NCI-H1694 treated with DMSO at 0.1 percent for 48 hours (cell line): ENCODE measurements around the gene AMIGO2.

Experiments
- DNase-seq: peaks from one replicate; lab custom pipeline; 2025; lab: John Stamatoyannopoulos, UW

Gene AMIGO2

DNA sequence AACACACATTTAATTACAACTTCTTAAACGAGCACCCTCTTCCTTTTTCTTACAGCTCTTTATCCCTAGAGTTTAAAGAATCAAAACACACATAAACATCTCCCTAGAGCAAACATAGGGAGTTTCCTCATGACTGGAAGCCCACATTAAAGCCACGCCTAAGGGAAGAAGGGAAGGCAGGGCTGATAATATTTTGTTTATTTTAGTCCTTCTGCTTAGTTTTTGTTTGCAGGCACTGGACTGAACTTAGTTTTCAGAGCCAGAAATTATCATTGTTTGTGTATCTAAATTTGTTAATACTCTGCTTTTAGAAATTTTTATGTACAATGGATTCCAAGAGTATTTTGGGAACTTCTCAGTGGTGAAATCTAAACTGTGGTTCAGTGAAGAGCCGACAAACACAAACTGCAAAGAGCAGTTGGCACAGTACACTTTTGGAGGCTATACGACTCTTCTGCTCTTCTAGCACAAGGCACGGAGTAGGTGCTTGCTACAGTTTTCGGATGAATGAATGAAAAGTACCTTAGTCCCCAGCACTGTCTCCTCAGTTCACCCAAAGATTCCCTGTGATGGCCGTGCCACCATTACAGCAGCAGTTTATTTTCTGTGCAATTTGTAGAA is 17.6 kb upstream of the AMIGO2 start:
- no peak for DNase-seq

DNA sequence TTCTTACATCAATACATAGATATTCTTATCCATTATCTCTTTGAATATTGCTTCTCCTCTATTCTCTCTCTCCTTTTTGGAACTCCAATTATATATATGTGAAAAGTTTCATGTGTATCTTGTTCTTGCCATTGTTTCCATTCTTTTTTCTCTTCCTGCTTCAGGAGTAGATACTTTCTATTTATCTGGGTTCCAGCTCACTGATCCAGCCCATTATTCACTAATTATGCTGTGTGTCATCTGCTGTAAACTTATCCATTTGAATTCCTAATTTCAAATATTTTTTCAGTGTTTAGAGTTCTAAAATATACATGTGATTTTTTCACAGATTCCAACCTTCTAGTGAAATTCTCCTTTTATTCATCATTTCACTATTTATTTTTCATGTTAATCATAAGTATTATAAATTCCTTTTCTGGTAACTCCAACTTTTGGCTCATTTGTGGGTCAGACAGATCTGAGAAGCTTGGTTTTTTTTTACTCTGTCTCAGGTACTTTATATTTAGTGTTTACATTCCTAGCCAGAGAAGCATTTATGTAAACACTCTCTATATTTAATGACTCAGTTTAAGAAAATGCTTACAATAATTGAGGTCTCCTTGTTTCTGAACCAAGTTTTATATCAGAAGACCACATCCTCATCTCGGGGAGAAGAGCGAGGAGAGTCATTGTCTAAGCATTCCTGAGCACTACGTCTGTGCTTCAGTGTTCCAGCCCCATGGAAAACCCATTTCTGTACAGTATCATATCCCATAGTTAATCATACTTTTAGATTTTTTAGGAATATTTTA is 15.9 kb upstream of the AMIGO2 start:
- no peak for DNase-seq

- no peak for DNase-seq
Measured at GRCh38 chr12:47094804-47095203, 15.0 kb upstream of the AMIGO2 start.

- DNase-seq, result no peak
Measured at GRCh38 chr12:47091009-47091408, 11.2 kb upstream of the AMIGO2 start.

- no peak for DNase-seq
Measured at GRCh38 chr12:47088021-47088944, 8.5 kb upstream of the AMIGO2 start.

DNA sequence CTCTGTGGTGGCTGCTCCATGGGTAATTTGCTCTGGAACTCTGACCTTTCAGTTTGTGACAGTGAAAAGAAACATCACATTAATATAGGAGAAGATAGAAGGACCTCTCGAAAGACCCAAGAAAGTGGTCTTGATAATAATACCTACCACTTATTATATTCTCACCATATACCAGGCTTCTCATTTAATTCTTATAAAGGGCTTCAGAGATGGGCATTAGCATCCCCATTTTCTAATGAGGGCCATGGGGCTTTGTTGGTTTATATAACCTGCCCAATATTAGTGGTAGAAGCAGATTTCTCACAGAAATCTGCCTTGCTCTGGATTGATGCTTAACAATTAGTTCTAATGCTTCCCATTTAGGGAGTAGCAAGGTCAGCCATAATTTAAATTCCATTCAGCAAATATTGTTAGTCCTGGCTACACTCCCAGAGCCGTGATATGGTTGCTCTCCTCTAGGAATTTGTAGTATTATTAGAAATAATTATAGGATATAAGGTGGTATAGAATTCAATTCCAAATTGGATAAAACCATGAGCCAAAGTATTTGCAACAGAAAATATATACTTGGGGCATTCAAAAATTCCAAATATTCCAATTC is 7.4 kb upstream of the AMIGO2 start:
- DNase-seq, result no peak

DNA sequence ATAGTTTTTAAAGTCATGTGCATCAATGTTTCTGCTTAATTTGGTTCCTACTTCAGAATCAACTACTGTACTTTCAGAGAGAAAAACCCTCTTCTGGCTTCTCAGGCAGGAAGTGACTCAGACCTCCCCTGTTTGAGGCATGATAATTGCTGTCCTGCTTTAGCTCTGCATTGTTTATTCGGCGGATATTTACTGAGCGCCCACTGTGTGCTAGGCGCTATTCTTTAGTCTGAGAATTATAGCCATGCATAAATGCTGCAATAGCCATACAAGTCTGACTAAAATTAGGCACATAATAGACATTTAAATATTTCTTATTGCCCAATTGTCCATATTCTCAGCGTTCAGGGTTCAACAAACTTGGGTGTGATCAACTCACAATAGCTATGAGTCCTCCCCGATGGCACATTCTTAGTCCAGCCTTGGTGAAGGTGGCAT is 6.1 kb upstream of the AMIGO2 start:
- DNase-seq, result no peak

DNA sequence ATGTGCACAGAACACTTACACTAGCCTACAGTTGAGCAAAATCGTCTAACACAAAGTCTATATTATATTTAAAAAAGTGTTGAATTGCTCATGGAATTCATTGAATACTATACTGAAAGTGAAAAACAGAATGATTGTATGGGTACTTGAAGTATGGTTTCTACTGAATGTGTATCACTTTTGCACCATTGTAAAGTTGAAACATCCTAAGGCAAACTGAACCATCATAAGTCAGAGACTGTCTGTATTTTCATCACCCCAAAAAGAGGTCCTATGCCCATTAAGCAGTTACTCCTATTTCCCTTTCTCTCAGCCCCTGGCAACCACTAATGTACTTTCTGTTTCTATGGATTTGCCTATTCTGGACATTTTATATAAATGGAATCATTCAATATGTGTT is 4.4 kb upstream of the AMIGO2 start:
- DNase-seq, result no peak

- DNase-seq, result no peak
Measured at GRCh38 chr12:47082796-47083621, 3.2 kb upstream of the AMIGO2 start.

GRCh38 chr12:47082283-47082682 is 2.5 kb upstream of the AMIGO2 start:
- DNase-seq, result no peak

GRCh38 chr12:47080725-47081502 is 1.2 kb upstream of the AMIGO2 start:
- no peak for DNase-seq

GRCh38 chr12:47079981-47080724 is 394 bp upstream of the AMIGO2 start:
- no peak for DNase-seq

DNA sequence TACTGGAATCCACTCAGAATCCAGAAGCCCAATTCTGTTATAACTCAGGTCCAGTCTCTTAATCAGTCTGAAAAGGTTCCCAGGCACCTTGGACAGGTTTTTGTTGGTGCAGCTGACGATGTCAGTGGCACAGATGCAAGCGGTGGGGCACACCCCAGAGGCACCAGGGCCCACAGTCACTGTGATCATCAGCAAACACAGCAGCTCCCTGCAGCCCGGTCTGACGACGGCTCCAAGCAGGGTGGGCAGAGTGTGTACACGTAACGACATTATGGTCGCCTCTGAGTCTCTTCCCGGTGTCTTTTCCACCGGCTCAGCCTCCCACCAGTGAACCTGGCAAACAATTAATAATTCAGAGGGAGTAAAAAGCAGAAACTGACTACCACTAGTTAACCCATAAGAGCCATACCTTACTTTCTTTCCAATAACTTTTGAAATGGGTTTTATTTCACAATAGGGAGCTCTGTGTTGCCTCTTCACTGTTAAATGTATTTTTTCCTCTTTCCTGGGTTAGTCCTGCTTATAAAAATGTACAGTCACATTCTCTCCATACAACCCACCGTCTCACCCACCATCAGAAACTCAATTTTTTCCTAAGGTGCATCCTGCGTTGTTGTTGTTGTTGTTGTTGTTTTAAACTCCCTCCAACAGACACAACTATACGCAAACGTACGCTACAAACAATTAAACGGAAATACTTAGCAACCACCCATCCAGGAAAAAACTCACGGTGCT is 859 bp downstream of the AMIGO2 start:
- no peak for DNase-seq

DNA sequence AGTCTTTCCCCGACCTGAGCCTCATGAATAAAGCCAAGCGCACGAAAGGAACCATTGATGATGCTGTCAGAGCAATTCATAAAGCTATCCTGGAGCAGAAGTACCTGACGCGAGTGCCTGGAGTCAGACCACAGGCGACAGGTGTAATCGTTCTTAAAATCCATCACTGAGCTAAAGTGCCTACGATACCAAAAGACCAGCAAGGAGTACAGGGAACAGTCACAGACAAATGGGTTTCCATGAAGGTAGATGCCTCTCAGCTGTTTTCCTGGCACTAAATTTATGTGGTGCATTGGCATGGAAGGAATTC is 1.7 kb downstream of the AMIGO2 start:
- no peak for DNase-seq

DNA sequence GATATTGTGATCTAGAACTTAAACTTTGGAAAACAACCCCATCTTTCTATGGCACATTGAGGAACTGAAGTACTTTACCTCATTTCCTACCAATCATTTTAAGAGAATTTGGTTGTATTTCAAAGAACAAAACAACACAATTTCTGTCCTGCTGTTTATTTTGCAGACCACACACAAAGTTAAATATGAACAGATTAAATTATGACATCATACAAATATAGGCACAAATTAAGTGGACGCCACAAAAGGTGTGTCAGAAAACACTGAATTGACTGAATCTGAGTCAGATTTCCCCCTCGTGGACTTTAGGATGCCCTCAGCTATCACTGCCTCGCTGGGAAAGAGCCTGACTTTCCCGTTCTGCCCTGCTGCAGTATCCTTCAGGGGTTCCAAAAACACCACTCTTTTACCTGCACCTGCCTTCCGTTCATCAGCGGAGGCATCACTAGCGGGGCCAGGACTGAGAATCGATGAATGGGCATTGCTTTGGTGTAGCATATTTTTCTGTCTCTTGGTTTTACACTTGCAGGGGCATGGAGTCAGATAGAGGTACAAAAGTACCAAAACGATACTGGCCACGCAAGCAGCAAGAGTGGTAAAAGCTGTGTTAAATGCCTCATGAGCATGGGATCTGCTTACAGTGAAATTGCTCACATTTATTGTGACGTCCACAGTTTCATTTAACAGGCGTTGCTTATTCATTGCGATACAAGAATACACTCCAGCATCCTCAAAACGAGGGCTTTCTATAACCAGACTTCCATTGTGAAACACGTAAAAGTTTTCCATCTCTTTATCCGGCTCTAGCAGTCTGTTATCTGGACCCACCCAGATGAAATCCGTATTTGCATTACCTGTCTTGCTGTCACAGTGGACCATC is 2.3 kb downstream of the AMIGO2 start:
- DNase-seq, result no peak

- no peak for DNase-seq
Measured at GRCh38 chr12:47075192-47076084, 4.3 kb downstream of the AMIGO2 start.

GRCh38 chr12:47074757-47075156 is 5.0 kb downstream of the AMIGO2 start:
- no peak for DNase-seq
